NOMO-1 treated with DMSO at 0.1 percent for 48 hours (cell line): ENCODE results near the gene PAPSS1.

ENCODE experiments used
- DNase-seq: peaks from one replicate; lab custom pipeline; 2025; ENCODE audit not compliant: unreplicated experiment; lab: John Stamatoyannopoulos, UW

Gene PAPSS1

GRCh38 chr4:107570952-107571351 lies 149.1 kb downstream of the PAPSS1 start:
- DNase-seq, result no peak

GRCh38 chr4:107564326-107564725 lies 155.7 kb downstream of the PAPSS1 start:
- no peak for DNase-seq
